GM23248 (cell line): ENCODE measurements around the gene ZNF407. TPM values are rescaled to one million over a fixed set of nuclear protein-coding genes. Genes with fewer than 3 reads are reported as not detected.

Experiments
- DNase-seq: peaks from one replicate; pipeline ENCODE4 v3.0.0-alpha.2; 2015
- H2AFZ ChIP-seq: fragments of 200-600 bp; sonication (generic); 2 replicates; pipeline ENCODE4 v1.6.1; 2016; ENCODE audit warnings: antibody characterized with exemption
- H3F3A ChIP-seq: fragments of 200-600 bp; sonication (generic); 2 replicates; pipeline ENCODE4 v1.6.1; 2016; ENCODE audit warnings: mild to moderate bottlenecking, antibody characterized with exemption, mixed run types; ENCODE audit not compliant: insufficient read depth
- H3K27ac ChIP-seq: fragments of 200-600 bp; sonication (generic); 2 replicates; pipeline ENCODE4 v1.5.1; 2016; ENCODE audit warnings: mild to moderate bottlenecking
- H3K27me3 ChIP-seq: fragments of 200-600 bp; sonication (generic); replicated peaks from 2 replicates; pipeline ENCODE4 v1.6.1; 2016; ENCODE audit warnings: mild to moderate bottlenecking; ENCODE audit not compliant: insufficient read depth
- H3K36me3 ChIP-seq: fragments of 200-600 bp; sonication (generic); 2 replicates; pipeline ENCODE4 v1.6.1; 2016; ENCODE audit warnings: low read depth, mild to moderate bottlenecking
- H3K4me1 ChIP-seq: fragments of 200-600 bp; sonication (generic); 2 replicates; pipeline ENCODE4 v1.6.1; 2016; ENCODE audit warnings: mild to moderate bottlenecking; ENCODE audit not compliant: insufficient read depth
- H3K4me2 ChIP-seq: fragments of 200-600 bp; sonication (generic); one replicate; pipeline ENCODE4 v1.6.1; 2016; ENCODE audit warnings: mild to moderate bottlenecking; ENCODE audit not compliant: unreplicated experiment
- H3K4me3 ChIP-seq: fragments of 200-600 bp; sonication (generic); 2 replicates; pipeline ENCODE4 v1.5.1; 2016; ENCODE audit warnings: mild to moderate bottlenecking
- H3K79me2 ChIP-seq: fragments of 200-600 bp; sonication (generic); 2 replicates; pipeline ENCODE4 v1.6.1; 2016; ENCODE audit warnings: mild to moderate bottlenecking; ENCODE audit not compliant: insufficient read depth
- H3K9ac ChIP-seq: fragments of 200-600 bp; sonication (generic); 2 replicates; pipeline ENCODE4 v1.6.1; 2016; ENCODE audit warnings: mild to moderate bottlenecking
- H3K9me2 ChIP-seq: fragments of 200-600 bp; sonication (generic); 2 replicates; pipeline ENCODE4 v1.6.1; 2016; ENCODE audit warnings: mixed run types, mild to moderate bottlenecking, moderate library complexity; ENCODE audit not compliant: insufficient read depth
- H3K9me3 ChIP-seq: fragments of 200-600 bp; sonication (generic); one replicate; pipeline ENCODE4 v1.6.1; 2017; ENCODE audit warnings: low read depth
- H4K20me1 ChIP-seq: fragments of 200-600 bp; sonication (generic); 2 replicates; pipeline ENCODE4 v1.6.0; 2016; ENCODE audit not compliant: insufficient read depth
- EZH2 ChIP-seq: fragments of 200-600 bp; sonication (generic); IDR thresholded peaks from 2 replicates; pipeline ENCODE4 v1.6.1; 2018; ENCODE audit warnings: antibody characterized with exemption, mild to moderate bottlenecking; ENCODE audit not compliant: insufficient read depth, poor library complexity, severe bottlenecking
- EZH2phosphoT487 ChIP-seq: fragments of 200-600 bp; sonication (generic); IDR thresholded peaks from 2 replicates; pipeline ENCODE4 v1.6.1; 2018; ENCODE audit warnings: antibody characterized with exemption, moderate library complexity, mild to moderate bottlenecking, low read depth; ENCODE audit not compliant: insufficient read depth
- WGBS, 2 experiments: methylation state at CpG; one replicate each; pipeline ENCODE4 v1.1.6; 2015 to 2017; ENCODE audit warnings: low lambda C conversion rate in 2 of 2, low coverage in 1 of 2; ENCODE audit errors: missing lambda C conversion rate in 2 of 2; 5-methylcytosine and 5-hydroxymethylcytosine counted together
- in situ Hi-C: fragments of 300-500 bp; cut with MboI; formaldehyde crosslinking; loops from 2 replicates; pipeline ENCODE4 v1.15.0; 2020
- polyA plus RNA-seq: library from polyadenylated mRNA; unstranded; fragments of >200 nt; fragmentation: Nextera tagmentation; extraction: Ambion mirVana; gene quantifications from 2 replicates; pipeline ENCODE4 v1.2.1, GENCODE V29; 2016
- total RNA-seq: library from RNA; depleted of rRNA; stranded (reverse); fragments of >200 nt; shearing (Covaris generic); gene quantifications from 2 replicates; pipeline ENCODE4 v1.2.3, GENCODE V29; 2014

ZNF407 gene
- total and polyA plus RNA-seq, 2 experiments from 2014 or later: 2.6 to 6.3 TPM

GRCh38 chr18:74914052-74914591 is 316.5 kb downstream of the ZNF407 start:
- Histone ChIP-seq H2AFZ (no peak overlapping the region), H3K27ac (no peak overlapping the region), H3K9me3 (no peaks in the 10 kb centered on the region), H3K79me2 (no peaks in the 10 kb centered on the region), H3K4me3 (no peak overlapping the region), H3K4me1 (no peaks in the 10 kb centered on the region), H3K27me3 (no peaks in the 10 kb centered on the region), H3K4me2 (no peak overlapping the region), H4K20me1 (no peaks in the 10 kb centered on the region), H3K9ac (no peak overlapping the region), H3F3A (no peaks in the 10 kb centered on the region), H3K36me3 (no peaks in the 10 kb centered on the region), H3K9me2 (no peaks in the 10 kb centered on the region)
- DNase-seq: no peak
- WGBS, 2 experiments: 85 to 89% methylated on average over 17 of the region's 17 CpGs
- TF ChIP-seq EZH2 (no peak), EZH2phosphoT487 (no peak)
- in situ Hi-C loops: no loop called here

DNA sequence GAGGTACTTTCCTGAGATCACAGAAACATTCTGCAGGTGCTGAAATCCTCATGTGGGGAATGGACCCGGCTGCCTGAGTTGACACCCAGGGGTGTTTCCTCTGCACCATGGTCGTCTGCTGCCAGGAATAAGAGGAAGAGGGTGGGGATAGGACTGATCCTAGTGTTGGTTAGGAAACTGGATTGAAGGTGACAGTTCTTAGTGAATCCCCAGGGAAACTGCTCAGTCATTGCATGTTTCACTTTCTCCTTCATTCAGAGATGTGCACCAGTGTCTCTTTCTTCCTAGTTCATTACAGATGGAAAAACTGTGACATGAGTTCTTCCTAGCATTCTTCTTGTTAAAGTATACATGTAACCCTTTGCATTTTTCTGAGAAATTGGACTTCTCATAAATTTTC is 317.0 kb downstream of the ZNF407 start:
- TF ChIP-seq EZH2phosphoT487 (no peak), EZH2 (no peak)
- Histone ChIP-seq H3K27me3 (no peaks in the 10 kb centered on the region), H2AFZ (no peak overlapping the region), H3K9me3 (no peaks in the 10 kb centered on the region), H3K4me3 (no peak overlapping the region), H3K4me1 (no peaks in the 10 kb centered on the region), H3K79me2 (no peaks in the 10 kb centered on the region), H3K4me2 (no peak overlapping the region), H3K9me2 (no peaks in the 10 kb centered on the region), H3K27ac (no peak overlapping the region), H3F3A (no peaks in the 10 kb centered on the region), H4K20me1 (no peaks in the 10 kb centered on the region), H3K9ac (no peak overlapping the region), H3K36me3 (no peaks in the 10 kb centered on the region)
- WGBS, 2 experiments: 39 to 53% methylated on average over 2 of the region's 2 CpGs
- no peak for DNase-seq
- in situ Hi-C loops: no loop called here

DNA sequence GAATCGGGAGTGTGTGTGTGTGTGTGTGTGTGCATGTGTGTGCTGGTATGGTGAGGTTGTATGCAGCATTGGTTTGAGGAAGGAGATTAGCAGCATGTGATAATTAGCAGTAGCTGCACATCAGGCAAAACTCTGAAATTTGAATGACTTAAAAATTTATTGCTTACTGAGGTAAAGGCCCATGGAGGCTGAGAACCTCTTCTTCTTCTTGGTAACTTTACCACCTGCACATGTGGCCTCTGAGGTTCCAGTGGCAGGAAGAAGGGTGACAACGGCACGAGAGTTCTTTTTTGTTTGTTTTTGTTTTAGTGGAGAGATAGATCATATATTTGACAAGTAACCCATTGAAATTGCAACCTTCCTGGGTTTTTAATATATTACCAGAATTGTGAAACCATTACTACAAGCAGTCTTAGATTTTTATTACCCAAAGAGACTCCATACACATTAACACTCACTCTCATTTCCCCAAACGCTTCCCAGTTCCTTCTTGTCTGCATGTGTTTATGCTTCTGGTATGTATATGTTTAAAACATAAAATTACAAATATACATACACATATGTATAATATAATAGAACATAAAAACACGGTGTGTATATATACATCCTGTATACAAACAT is 319.2 kb downstream of the ZNF407 start:
- no peaks in the 10 kb centered on the region for H3K9me2 ChIP-seq
- no peaks in the 10 kb centered on the region for H3K27me3 ChIP-seq
- H3K9ac ChIP-seq: no peak overlapping the region
- in situ Hi-C loops: no loop called here
- no peaks in the 10 kb centered on the region for H3K79me2 ChIP-seq
- TF ChIP-seq EZH2 (no peak), EZH2phosphoT487 (no peak)
- DNase-seq: no peak
- H3K4me3 ChIP-seq: no peak overlapping the region
- H4K20me1 ChIP-seq: no peaks in the 10 kb centered on the region
- 0 out of 2 replicates have a peak, but pooled peaks cover 3% of the 10 kb centered on the region for H3K36me3 ChIP-seq
- H3F3A ChIP-seq: no peaks in the 10 kb centered on the region
- H3K9me3 ChIP-seq: no peaks in the 10 kb centered on the region
- no peaks in the 10 kb centered on the region for H3K4me1 ChIP-seq
- no peak overlapping the region for H3K27ac ChIP-seq
- H2AFZ ChIP-seq: no peak overlapping the region
- 63 to 77% methylated on average over 4 to 5 of the region's 5 CpGs for WGBS, 2 experiments
- no peak overlapping the region for H3K4me2 ChIP-seq

- Histone ChIP-seq H3K4me2 (no peak overlapping the region), H3K9me3 (no peaks in the 10 kb centered on the region), H3K27ac (no peak overlapping the region), H3K9ac (no peak overlapping the region), H3K36me3 (0 out of 2 replicates have a peak, but pooled peaks cover 3% of the 10 kb centered on the region), H3K9me2 (no peaks in the 10 kb centered on the region), H2AFZ (no peak overlapping the region), H3F3A (no peaks in the 10 kb centered on the region), H4K20me1 (no peaks in the 10 kb centered on the region), H3K4me3 (no peak overlapping the region), H3K79me2 (no peaks in the 10 kb centered on the region), H3K27me3 (no peaks in the 10 kb centered on the region), H3K4me1 (no peaks in the 10 kb centered on the region)
- in situ Hi-C loops: no loop called here
- whole genome bisulfite sequencing, 2 experiments: 96% methylated on average over 3 of the region's 3 CpGs
- no peak for TF ChIP-seq EZH2
- no peak for TF ChIP-seq EZH2phosphoT487
- no peak for DNase-seq
Observed at GRCh38 chr18:74918276-74918790, 320.7 kb downstream of the ZNF407 start.
